Left colon (tissue), 2 donors: ENCODE measurements around the gene SLC17A1. TPM values are rescaled to one million over a fixed set of nuclear protein-coding genes. Genes with fewer than 3 reads are reported as not detected.

Experiments used
- ATAC-seq: fragments of 200-7000 bp; cut with Tn5 transposase; one replicate; pipeline ENCODE4 v1.9.1; 2020; ENCODE audit warnings: mild to moderate bottlenecking, moderate library complexity
- DNase-seq, 2 donors: peaks; one replicate each; pipeline ENCODE4 v3.0.0-alpha.2; 2020
- intact Hi-C, 2 donors: fragments of 100-400 bp; cut with DNase I in 1 of 2; cut with micrococcal nuclease in 1 of 2; formaldehyde crosslinking; loops; one replicate each; pipeline versions ENCODE4 v1.11.2 to v1.14.0; 2022; cut with DNase I, micrococcal nuclease
- total RNA-seq, 2 donors: library from RNA; stranded (reverse); fragmentation: NEBNext Ultra II Directional; extraction: Animal tissue kit (Norgen Biotek cat#: 25700); gene quantifications; one replicate each; pipeline ENCODE4 v1.2.1, GENCODE V29; 2021
- donor health status: DM: no; HTN: no; CAD: no.
- donor health status: DM: yes; HTN: yes; CAD: no.

SLC17A1 gene
- total RNA-seq, 2 donors from 2014 or later: not detected

DNA sequence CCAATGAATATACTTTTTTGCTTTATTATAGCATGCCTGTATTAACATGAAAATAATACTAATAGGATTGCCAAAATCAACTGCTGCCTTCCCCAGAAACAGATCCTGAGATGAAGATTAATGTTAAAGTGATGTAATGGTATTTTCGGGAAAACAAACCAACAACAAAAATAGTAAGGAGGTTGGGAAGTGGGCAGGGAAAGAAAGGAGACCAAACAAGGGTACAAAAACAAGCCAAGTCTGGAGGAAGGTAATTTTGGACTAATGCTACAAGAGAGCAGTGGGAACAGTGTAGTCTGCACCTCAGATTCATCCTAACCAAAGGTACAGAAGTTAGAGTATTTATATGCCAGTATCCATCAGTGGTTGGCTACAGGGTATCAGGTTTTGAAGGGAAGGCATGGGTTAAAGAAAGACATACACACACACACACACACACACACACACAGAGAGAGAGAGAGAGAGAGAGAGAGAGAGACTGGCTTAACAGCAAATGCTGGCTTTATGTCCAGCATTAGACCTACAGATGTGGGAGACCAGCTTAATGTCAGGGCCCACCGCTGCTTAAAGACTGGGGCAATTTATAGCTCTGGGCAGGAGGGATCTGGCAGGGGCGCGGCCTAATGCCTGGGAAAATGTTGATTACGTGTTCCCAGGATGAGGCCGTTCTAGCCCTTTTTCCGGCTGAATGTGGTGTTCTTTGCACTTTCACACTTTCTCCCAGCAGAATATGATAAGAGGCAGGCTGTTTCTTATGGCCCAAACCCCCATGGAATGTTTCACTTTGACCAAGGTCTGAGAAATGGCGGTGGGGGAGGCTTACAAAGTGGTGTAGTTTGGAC, 3.8 kb upstream of the SLC17A1 start:
- intact Hi-C loops: no loop called here
- no peak for DNase-seq
- no peak for ATAC-seq

DNA sequence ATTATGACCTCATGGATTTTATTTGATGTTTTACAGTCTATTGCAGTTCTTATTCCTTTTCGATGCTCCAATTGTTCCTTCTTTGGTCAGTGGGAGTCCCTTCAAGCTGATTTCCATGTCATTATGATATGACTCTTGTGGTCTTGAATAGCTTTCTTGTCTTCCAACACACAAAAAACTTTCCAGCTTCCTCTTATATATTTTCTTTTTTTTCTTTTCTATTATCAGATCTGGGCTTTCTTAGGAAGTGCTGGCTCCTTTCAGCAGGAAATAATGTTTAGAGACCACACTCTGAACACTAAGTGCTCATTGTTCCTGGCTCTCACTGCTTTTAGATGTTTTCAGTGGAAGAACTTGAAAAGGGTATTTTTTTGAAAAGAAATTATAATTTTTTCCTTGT, 3.1 kb upstream of the SLC17A1 start:
- intact Hi-C loops: no loop called here
- ATAC-seq (no peak), DNase-seq (no peak)

DNA sequence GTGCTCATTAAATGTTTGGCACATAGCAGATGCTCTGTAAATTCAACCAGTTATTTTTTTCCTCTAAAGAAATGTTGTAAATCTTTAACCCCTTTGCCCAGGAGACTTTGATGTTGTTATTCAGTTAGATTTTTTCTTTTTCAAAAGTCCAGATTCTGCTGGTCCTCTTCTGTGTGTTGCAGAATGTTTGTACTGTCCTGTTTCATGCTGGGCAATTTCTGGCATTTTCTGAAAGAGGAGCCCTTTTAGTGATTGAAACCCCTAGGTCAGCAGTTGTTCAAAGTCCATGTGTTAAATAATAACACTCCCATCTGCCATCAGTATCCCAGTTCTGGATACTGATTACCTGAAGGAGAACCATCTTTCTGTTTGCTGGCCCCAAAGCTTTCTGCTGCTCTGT, 1.3 kb upstream of the SLC17A1 start:
- ATAC-seq: no peak
- no peak for DNase-seq
- intact Hi-C loops: no loop called here

- DNase-seq (no peak), ATAC-seq (no peak)
- intact Hi-C loops: no loop called here
Observed at GRCh38 chr6:25832670-25833069, 818 bp upstream of the SLC17A1 start.

DNA sequence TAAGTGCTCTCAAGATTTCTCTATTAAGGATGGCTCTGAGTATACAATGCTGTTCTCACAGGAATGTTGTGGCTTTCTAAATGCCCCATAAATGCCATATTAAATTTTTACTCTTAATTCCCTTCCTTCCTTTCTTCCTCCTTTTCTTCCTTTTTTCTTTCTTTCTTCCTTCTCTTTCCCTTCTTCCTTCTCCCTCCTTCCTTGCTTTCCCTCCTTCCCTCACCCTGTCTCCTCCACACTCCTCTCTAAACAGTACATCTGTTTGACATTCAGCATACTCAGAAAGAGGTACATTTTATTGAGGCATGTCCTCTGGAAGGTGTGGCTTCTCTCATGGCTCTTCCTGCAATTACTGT, 433 bp upstream of the SLC17A1 start:
- peak; percentile 64 for ATAC-seq
- no peak for DNase-seq
- intact Hi-C loops: no loop called here

DNA sequence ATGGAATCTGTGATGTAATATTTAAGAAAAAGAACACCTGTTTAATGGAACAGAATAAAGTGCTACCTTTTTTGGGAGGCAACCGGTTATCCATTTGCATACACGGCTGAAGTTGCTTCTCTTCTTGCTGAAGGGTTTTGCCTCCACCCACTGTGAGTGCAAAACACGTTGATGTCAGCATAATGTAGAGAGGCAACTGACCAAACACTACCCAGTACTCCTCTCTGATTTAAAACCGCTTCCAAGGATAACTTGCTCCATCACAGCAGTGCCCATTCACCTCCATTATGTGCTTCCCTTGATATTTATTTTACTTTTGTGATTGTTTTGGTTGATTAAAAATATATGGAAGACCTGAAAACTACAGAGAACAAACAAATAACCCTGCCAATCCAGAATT, 1.4 kb downstream of the SLC17A1 start:
- ATAC-seq: no peak
- intact Hi-C loops: no loop called here
- DNase-seq: no peak

DNA sequence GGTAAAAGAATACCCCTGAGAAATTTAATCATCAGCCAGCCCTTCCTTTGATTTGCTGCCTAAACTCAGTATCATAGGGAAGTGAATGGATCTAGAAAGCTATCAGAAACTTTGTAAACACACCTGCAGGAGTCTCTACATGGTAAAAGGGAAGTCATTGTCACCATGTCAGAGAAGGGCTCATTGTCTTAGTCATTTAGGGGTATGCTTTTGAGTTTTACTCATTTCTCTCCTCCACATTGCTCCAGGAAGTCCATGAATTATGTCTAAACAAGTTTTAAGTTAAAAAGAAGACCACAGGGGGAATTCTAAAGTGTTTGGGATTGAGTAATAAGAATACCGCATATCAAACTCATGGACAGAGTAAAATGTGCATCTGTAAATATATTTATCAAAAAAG, 2.5 kb downstream of the SLC17A1 start:
- intact Hi-C loops: no loop called here
- ATAC-seq (no peak), DNase-seq (no peak)

DNA sequence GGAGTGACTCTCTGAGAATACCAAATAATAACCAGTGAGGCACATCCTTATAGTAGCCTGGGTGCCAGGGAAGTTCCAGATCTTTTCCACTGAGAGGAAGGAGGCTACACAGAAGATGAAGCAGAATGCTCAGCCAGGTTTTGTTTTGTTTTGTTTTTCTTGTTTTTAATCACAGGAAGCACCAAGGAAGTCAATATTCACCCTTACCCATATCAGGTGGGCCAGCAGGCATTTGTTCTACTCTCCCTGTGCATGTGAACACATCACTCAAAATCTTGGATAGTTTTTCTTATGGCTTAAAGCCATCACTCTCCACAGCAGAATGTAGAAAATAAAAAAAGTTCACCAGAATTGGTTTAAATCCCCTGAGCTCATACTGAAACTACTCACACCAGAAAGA, 10.5 kb downstream of the SLC17A1 start:
- ATAC-seq (no peak), DNase-seq (no peak)
- intact Hi-C loops: no loop called here

GRCh38 chr6:25816252-25816651, 15.6 kb downstream of the SLC17A1 start:
- intact Hi-C loops: no loop called here
- DNase-seq: no peak
- ATAC-seq: no peak

- intact Hi-C loops: no loop called here
- no peak for ATAC-seq
- DNase-seq: no peak
Observed at GRCh38 chr6:25815194-25815593, 16.7 kb downstream of the SLC17A1 start.

- peak; percentile 20 for ATAC-seq
- DNase-seq: no peak
- intact Hi-C loops: no loop called here
Observed at GRCh38 chr6:25804804-25805203, 27.0 kb downstream of the SLC17A1 start.

DNA sequence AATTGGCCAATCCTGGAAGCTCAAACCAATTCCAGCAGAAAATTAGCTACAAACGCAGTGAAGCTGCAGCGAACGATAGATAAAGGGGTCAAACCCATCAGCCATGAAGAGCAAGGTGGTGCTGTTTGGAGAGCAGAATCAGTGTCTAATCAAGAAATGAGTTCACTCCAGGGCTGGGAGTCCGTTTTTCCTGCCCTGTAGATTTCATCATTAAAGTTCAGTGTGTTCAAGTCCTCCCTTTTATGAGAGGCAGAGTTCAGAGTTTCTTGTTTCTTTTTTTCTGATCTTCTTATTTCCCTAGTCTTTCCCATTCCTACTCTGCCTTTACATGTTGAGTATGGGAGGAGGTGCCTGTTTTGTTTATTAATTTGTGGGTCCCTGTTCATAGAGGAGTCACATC, 30.4 kb downstream of the SLC17A1 start:
- no peak for ATAC-seq
- intact Hi-C loops: no loop called here
- DNase-seq: no peak

DNA sequence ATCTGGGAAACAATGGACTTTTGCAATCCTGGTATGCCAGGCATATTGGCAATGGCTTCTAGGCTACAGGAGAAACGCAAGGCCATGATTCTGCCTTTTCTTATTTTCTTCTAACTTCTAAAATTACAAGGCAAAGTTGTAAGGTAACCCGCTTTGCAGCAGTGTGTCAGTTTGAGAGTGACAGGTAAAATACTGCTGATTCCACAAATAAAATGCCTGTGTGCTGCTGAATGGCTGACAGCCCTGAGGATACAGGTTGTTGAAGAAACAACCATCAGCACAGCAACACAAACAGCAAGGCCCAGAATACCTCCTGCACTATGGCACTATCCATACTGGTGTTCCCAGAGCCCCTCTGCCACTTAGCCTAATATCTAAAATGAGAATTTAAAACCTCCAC, 37.1 kb downstream of the SLC17A1 start:
- ATAC-seq: no peak
- intact Hi-C loops: no loop called here
- no peak for DNase-seq

GRCh38 chr6:25793970-25794369, 37.9 kb downstream of the SLC17A1 start:
- DNase-seq (no peak), ATAC-seq (no peak)
- intact Hi-C loops: no loop called here

- intact Hi-C loops: no loop called here
- ATAC-seq (no peak), DNase-seq (no peak)
Observed at GRCh38 chr6:25792016-25792415, 39.8 kb downstream of the SLC17A1 start.

GRCh38 chr6:25789475-25789874, 42.4 kb downstream of the SLC17A1 start:
- ATAC-seq: no peak
- DNase-seq: no peak
- intact Hi-C loops: no loop called here

GRCh38 chr6:25788305-25788922, 43.4 kb downstream of the SLC17A1 start:
- DNase-seq (peak; percentile 33 to 58), ATAC-seq (peak; percentile 90)
- intact Hi-C loops: no loop called here

GRCh38 chr6:25787428-25787827, 44.4 kb downstream of the SLC17A1 start:
- DNase-seq: no peak
- intact Hi-C loops: no loop called here
- ATAC-seq: no peak

DNA sequence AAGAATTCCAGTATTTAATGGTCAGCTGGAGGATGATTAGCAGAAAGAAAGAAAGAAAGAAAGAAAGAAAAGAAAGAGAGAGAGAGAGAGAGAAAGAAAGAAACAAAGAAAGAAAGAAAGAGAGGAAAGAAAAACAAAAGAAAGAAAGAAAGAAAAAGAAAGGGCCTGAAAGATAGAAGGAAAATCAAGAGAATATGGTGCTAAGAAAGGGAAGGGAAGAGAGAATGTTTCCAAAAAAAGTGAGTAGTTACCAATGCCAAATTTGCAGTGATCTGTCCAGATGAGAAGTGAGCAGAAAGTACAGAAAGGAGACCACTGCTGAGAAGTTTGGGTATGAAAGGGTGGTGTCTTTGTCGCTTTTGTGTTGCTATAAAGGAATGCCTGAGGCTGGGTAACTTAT, 50.7 kb downstream of the SLC17A1 start:
- peak; percentile 3 for ATAC-seq
- intact Hi-C loops: no loop called here
- no peak for DNase-seq

GRCh38 chr6:25777856-25778649, 53.8 kb downstream of the SLC17A1 start:
- DNase-seq: no peak
- no peak for ATAC-seq
- intact Hi-C loops: no loop called here
